ENCODE data around the gene LEMD1.

Gene LEMD1, protein sequence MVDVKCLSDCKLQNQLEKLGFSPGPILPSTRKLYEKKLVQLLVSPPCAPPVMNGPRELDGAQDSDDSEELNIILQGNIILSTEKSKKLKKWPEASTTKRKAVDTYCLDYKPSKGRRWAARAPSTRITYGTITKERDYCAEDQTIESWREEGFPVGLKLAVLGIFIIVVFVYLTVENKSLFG

DNA sequence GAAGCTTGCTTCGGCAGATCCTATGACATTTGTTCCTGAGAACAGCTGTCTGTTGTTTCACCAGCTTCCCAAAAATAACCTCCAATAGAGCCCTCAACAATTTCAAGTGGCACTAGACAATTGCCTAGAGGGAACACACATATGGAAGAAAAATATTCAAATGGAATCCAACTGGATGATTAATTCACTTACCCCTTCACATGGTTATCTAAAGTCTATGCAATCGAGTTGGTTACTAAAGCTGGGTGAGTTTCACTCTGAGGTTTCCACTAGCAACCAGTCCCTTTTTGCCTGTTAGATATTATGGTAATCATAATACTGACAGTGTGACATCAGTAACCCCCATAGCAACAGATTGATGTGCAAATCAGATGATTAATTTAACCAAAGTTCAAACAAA, at the start of gene LEMD1:
LEMD1 (minus strand) TSS at position 259 of the 400 bp plus-strand sequence. CDS start 1,520 bp downstream, outside the sequence.
- no peak within 1 kb of the TSS for H3K27ac Mint-ChIP-seq
- H3K27me3 Mint-ChIP-seq, result peaks cover 7% of the 10 kb centered on the region

DNA sequence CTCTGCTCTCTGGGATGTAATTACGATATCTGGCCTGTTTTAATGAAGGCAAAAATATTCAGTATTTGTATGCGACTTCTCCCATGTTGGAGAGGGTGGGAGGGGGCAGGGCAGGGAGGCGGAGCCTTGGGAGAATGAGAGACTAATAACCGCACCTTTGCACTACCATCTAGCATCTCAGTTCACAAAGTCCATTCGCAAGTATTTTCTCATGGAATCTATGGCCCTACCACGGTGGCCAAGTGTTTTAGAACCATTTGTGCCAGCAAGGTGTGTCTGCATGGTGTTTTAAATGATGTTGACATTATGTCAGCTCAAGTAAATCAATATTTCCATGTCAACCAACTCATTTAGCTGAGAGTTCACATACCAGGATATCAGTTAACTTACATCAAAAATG, 48.3 kb upstream of the LEMD1 start:
- Mint-ChIP-seq H3K27me3 (peaks cover 43% of the 10 kb centered on the region), H3K9me3 (no peaks in the 10 kb centered on the region), H3K27ac (no peak overlapping the region), H3K4me3 (no peak overlapping the region), H3K36me3 (no peaks in the 10 kb centered on the region), H3K4me1 (no peaks in the 10 kb centered on the region)

More for the DNA sequence above, at the start of gene LEMD1:
- Mint-ChIP-seq H3K9me3 (no peaks in the 10 kb centered on the region), H3K4me1 (no peaks in the 10 kb centered on the region), H3K4me3 (no peak within 1 kb of the TSS), H3K36me3 (no peaks in the 10 kb centered on the region)

DNA sequence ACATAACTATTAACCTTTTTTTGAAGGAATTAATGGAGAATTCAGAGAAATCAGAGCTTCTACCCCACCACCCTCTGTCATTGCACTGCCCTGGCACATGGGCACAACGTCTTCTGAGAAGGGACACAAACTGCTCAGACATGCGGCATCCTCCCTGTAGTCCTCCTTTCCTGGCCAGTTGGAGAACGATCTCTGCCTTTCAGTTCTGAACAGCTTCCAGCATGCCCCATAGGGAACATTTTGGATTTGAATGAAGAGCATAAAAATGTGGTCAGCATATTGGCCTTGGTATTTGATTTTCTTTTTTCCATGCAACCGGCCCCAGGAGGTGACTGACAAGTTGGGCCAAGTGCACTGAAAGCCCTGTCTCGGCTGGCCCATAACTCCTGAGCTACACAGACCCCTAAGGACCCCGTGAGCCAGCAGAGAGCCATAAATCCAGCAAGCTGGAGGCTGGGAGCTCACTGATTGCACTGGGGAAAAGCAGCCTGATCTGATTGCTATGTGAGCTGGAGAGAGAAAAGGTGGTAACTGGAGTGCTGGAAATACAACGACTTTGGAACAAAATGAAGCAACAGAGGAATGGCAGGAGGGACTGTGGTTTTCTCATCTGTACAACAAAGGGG, 44.9 kb upstream of the LEMD1 start:
- Mint-ChIP-seq H3K4me3 (no peak overlapping the region), H3K36me3 (no peaks in the 10 kb centered on the region), H3K27ac (no peak overlapping the region), H3K4me1 (no peaks in the 10 kb centered on the region), H3K27me3 (peaks cover 19% of the 10 kb centered on the region), H3K9me3 (no peaks in the 10 kb centered on the region)

DNA sequence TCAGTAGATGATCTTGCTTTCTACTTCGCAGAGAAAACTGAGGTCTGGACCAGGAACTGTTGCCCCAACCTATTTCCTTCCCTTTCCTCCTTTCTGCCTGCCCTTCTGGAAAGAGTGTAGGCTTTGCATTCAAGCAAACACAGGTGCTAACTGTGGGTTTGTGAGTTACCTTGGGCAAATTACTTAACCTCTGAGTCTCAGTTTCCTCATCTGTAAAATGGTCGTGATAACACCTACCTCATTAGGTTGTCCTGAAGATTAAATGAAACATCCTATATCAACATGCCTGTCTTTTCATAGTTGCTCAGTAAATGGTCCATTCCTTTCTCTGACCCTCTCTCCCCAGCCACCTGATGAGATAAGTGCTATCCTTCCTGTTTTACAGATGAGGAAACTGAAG, 43.5 kb upstream of the LEMD1 start:
- Mint-ChIP-seq H3K27me3 (peaks cover 21% of the 10 kb centered on the region), H3K4me3 (no peak overlapping the region), H3K27ac (no peak overlapping the region), H3K9me3 (no peaks in the 10 kb centered on the region), H3K36me3 (no peaks in the 10 kb centered on the region), H3K4me1 (no peaks in the 10 kb centered on the region)

DNA sequence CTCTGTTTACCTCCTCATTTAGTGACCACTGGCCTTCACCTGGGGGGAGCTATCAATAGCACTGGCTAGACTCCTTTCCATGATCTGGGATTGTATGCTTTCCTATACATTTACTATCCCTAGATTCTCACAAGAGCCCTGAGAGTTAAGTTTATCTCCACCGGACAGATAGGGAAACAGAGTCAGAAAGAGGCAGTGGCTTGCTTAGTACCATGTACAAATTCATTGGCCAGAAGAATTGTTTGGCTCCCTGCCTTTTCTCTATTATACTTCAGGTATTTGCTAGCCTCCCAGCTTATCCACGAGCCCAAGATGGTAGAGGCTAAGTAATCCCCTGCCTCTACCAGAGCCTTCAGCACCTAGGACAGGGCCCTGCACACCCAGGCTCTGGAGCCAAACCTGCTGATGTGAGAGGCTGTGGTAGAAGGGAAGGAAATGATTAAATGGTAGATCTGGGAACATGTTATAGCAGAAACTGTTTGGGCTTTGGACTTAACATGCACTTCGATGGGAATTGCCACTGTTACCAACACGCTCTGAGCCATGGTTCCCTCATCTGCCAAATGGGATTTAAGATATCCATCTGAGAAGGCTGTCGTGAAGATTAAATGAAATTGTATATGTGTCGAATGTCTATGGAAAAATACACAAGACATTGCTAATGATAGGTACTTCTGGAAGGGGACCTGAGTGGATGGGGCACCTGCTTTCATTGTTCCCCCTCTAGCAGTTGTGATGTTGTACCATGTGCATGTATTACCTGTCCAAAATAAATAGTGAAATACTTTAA, 37.1 kb upstream of the LEMD1 start:
- H3K27me3 Mint-ChIP-seq, result peaks cover 36% of the 10 kb centered on the region
- no peak overlapping the region for H3K4me3 Mint-ChIP-seq

DNA sequence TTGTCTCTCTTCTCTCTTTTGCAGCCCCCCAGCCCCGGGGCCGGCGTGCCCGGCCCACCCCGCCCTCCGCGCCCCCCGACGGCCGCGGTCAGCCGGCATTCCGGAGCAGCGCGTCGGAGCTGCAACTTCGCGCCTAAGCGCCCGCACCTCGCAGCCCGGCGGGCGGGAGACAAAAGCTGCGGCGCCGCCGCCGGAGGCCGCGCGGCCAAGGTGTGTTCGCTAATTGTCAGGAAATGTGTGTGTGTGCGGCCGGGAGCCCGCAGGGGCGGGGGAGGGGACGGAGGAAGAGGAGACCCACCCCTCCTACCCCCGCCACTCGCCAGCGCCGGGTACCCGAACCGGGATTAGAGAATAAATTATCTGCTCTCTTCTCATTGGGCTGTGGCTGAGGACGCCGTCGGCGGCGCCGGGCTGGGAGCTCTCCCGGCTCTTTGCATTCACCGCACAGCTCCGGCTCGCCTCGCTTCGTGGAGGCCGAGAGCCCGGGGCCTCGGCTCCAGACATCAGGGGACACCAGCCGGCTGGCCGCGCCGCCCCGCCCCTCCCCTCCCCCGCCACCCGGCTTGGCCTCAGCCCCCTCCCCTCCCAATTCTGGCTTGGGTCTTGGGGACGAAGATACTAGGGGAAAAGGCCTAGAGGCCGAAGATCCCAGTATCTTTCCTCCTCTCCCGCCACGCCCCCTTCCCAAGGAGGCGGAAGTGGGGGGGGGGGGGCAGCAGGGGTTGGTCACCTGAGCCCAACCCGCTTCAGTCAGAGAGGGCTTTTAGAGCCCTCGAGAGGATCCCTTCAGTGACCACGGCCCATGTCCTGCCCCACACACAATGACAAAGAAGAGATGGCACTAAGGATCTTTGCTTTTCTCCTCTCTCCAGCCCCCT, 35.3 kb upstream of the LEMD1 start:
- Mint-ChIP-seq H3K27me3 (peaks cover 46% of the 10 kb centered on the region), H3K36me3 (no peaks in the 10 kb centered on the region), H3K4me1 (peaks cover 12% of the 10 kb centered on the region), H3K4me3 (peak overlapping the region; percentile 64), H3K9me3 (no peaks in the 10 kb centered on the region), H3K27ac (no peak overlapping the region)

More for the DNA sequence above, 37.1 kb upstream of the LEMD1 start:
- Mint-ChIP-seq H3K4me1 (peaks cover 12% of the 10 kb centered on the region), H3K36me3 (no peaks in the 10 kb centered on the region), H3K27ac (no peak overlapping the region), H3K9me3 (no peaks in the 10 kb centered on the region)

DNA sequence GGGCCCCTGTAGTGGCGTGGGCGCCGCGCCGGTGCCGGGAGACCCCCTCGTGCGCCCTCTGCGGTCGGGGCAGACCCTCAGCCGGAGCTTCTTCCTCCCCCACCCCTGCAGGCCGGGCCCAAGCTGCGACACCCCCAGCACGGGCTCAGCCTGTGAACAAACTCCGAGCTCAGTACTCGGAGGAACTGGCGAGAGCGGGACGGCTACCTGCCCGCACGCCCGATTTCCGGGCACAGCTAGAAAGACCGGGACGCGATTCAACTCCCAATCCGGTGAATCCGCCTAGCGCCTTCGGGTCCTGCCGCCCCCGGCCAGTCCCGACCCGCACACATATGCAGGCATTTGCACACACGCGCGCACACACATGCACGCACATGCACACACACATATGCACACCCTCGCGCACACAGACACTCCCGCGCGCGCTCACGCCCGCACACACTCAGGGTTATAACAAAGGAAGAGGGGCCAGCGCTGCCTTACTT, 34.6 kb upstream of the LEMD1 start:
- H3K4me1 Mint-ChIP-seq, result peaks cover 12% of the 10 kb centered on the region
- peak overlapping the region; percentile 72 for H3K4me3 Mint-ChIP-seq
- no peaks in the 10 kb centered on the region for H3K36me3 Mint-ChIP-seq
- peaks cover 48% of the 10 kb centered on the region for H3K27me3 Mint-ChIP-seq
- no peak overlapping the region for H3K27ac Mint-ChIP-seq
- no peaks in the 10 kb centered on the region for H3K9me3 Mint-ChIP-seq

DNA sequence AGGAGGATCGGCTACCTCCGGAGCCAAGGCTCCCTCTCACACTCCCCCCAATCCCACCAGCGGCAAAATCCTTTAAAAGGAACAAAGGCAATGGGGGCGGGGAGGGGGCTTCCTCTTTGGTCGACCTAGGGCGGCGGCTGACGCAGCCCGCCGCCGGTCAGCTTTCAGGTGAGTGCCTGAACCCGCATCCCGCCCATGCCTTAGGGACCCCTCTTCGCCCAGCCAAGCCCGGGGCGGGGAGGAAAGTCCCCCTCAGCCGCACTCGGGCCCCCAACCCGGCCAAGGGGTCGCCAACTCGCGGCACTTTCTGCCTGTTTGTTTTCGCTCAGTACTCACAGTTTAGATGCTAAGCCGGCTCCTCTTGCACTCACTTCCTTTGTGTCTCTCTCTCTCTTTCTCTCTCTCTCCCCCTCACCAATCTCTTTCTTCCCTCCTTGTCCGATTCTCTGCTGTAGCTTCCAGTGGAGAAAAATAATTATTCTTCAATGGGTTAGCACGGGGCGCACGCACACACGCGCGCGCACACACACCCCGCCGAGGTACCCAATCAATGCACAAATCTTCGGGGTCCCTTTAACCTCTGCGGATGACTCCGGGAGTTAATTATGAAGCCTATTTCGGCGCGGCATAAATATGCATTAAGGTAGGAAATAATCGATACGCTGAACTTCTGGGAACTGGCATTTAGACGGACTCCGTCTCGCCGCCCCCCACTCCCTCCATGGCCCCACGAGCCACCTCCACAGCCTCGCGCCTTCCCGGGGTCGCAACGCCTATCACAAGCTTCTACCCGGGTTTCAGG, 33.9 kb upstream of the LEMD1 start, which contains the start of gene BLACAT1:
BLACAT1 (minus strand) TSS at position 465 of the 802 bp plus-strand sequence.
- no peaks in the 10 kb centered on the region for H3K9me3 Mint-ChIP-seq
- H3K4me1 Mint-ChIP-seq, result peaks cover 12% of the 10 kb centered on the region
- peaks cover 51% of the 10 kb centered on the region for H3K27me3 Mint-ChIP-seq
- peak within 1 kb of the TSS; percentile 72 for H3K4me3 Mint-ChIP-seq
- H3K36me3 Mint-ChIP-seq, result no peaks in the 10 kb centered on the region
- H3K27ac Mint-ChIP-seq, result no peak within 1 kb of the TSS

DNA sequence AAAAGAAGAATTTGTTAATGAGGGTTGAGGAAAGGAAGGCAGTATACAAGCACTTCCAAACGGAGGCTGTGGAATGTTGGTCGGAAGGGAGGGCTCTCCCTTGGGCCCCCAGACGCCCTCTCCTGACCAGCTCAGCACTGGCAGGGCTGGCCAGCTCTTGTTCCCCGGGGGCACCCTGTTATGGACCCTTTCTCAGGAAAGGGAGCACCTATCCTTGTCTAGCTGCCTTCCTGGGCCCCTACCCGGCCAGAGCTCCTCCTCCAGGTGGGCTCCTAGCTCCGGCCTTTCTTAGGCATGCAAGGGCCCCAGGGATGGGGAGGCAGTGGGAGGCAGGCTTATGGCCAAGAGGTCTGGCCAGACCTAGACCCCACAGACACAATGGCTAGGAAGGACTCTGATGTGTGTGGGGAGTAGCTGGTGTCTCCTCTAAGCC, 33.1 kb upstream of the LEMD1 start:
- no peak overlapping the region for H3K4me3 Mint-ChIP-seq
- peaks cover 49% of the 10 kb centered on the region for H3K27me3 Mint-ChIP-seq
- peaks cover 12% of the 10 kb centered on the region for H3K4me1 Mint-ChIP-seq
- no peak overlapping the region for H3K27ac Mint-ChIP-seq
- no peaks in the 10 kb centered on the region for H3K9me3 Mint-ChIP-seq
- H3K36me3 Mint-ChIP-seq, result no peaks in the 10 kb centered on the region

DNA sequence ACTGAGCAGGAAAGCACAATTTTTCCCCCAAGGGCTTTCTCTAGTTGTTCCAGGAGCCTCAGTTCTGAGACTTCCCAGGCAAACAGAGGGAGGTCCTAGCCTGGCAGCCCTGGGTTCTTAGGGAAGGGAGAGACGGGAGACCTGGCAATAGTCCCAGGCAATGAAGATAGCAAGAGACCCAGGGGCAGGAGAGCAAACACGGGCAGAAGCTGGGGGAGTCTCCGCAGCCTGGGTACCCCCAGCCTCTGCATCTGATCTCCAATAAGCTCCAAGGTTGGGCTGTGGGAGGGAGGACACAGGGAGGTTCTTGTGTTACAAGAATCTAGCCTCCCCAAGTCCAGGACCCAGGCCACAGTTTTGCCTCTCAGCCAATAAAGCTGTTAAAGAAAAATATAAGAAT, 31.6 kb upstream of the LEMD1 start:
- Mint-ChIP-seq H3K4me1 (peaks cover 12% of the 10 kb centered on the region), H3K27ac (no peak overlapping the region), H3K4me3 (no peak overlapping the region), H3K9me3 (no peaks in the 10 kb centered on the region), H3K36me3 (no peaks in the 10 kb centered on the region), H3K27me3 (peaks cover 43% of the 10 kb centered on the region)

DNA sequence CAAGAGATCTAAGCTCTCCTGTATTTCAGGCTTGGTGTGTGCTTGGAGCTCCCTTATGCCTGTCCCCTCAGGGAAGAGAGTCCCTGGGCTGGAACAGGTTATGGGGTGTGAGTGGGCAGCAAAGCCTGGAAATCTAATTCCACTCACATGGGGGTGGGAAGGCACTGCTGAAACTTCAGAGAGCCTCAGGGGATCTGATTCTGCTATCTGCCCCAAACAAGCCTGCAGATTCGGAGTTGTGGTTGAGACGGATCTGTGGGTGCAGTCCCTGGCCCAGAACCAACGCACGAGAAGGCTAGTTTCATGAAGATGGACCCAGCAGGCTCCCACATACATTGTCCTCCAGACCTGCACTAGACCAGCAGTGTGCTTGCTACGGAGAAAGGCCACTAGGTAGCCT, 31.1 kb upstream of the LEMD1 start:
- no peaks in the 10 kb centered on the region for H3K9me3 Mint-ChIP-seq

DNA sequence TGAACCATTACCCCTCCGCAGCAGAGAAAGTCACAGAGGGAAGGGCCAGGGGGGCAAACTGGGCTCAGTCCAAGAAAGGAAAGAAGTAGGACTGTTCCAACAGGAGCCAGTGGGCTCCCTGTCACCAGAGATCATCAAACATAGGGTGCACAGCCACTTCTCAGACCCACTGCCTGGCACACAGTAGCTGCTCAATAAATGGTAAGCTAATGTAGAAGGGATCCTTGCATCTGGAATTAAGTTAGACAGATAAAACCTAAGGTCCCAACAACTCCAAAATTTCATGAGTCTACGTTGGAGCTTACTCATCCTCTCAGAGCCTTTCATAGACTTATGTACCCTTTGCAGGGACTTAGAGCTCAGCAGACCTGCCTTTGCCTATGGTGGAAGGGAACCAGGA, 30.5 kb upstream of the LEMD1 start:
- Mint-ChIP-seq H3K4me3 (no peak overlapping the region), H3K36me3 (no peaks in the 10 kb centered on the region), H3K27me3 (peaks cover 35% of the 10 kb centered on the region), H3K9me3 (no peaks in the 10 kb centered on the region), H3K4me1 (peaks cover 8% of the 10 kb centered on the region), H3K27ac (no peak overlapping the region)

More for the DNA sequence above, 31.1 kb upstream of the LEMD1 start:
- no peak overlapping the region for H3K27ac Mint-ChIP-seq
- no peak overlapping the region for H3K4me3 Mint-ChIP-seq
- no peaks in the 10 kb centered on the region for H3K36me3 Mint-ChIP-seq
- peaks cover 40% of the 10 kb centered on the region for H3K27me3 Mint-ChIP-seq
- H3K4me1 Mint-ChIP-seq, result peaks cover 12% of the 10 kb centered on the region

DNA sequence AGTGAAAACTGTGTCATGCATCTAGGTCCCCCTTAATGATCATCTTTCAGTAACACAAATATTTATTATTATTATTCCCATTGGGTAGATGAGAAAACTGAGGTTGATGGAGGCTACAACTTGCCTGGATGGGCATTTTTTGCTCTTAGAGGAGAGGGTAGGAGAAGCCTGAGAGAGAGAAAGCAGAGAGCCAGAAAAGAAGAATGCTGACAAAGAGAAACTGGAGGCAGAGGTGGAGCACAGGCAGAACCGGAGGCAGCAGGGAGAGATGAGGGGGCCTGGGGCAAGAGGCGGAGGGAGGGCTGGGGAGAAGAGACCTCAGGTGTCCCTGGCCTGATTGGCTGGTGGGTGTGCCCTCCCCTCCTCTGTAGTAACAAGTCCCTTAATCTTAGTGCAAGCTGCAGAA, 29.9 kb upstream of the LEMD1 start:
- H3K4me3 Mint-ChIP-seq, result no peak overlapping the region
- H3K27me3 Mint-ChIP-seq, result peaks cover 35% of the 10 kb centered on the region
- H3K9me3 Mint-ChIP-seq, result no peaks in the 10 kb centered on the region
- H3K4me1 Mint-ChIP-seq, result peaks cover 8% of the 10 kb centered on the region
- H3K36me3 Mint-ChIP-seq, result no peaks in the 10 kb centered on the region
- H3K27ac Mint-ChIP-seq, result no peak overlapping the region

DNA sequence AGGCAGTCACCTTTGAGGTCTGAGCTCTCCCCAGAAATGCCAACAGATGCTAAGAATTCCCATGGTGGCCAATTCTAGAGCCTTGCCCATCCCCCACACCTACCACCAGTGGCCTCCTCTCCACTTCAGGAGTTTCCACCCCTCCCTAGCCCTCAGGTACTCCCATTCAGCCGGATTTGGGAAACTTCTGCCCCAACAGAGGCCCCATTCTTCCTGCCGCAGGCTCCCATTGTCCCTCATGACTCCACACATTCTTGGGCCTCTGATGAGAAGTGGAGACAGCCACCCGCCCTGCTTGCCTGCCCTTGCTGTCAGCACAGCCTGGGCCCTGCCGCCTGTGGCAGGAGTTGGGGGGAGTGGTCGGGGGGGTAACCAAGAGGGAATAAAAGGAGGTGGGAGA, 29.3 kb upstream of the LEMD1 start:
- peaks cover 31% of the 10 kb centered on the region for H3K27me3 Mint-ChIP-seq

More for the DNA sequence above, 29.3 kb upstream of the LEMD1 start:
- H3K4me1 Mint-ChIP-seq, result peaks cover 4% of the 10 kb centered on the region
- H3K27ac Mint-ChIP-seq, result no peak overlapping the region
- no peaks in the 10 kb centered on the region for H3K36me3 Mint-ChIP-seq
- H3K4me3 Mint-ChIP-seq, result no peak overlapping the region
- no peaks in the 10 kb centered on the region for H3K9me3 Mint-ChIP-seq

All from activated naive CD4-positive, alpha-beta T cell treated with anti-CD3 and anti-CD28 coated beads, Interleukin-2, amount 50 U/mL, for 24 hours (primary cell).